HG02852 (cell line): ENCODE data around the gene NAPEPLD.
"Not testable (repeated sequence)": the region's sequence is repeated elsewhere in the genome, so short reads cannot be mapped to it uniquely, and the experiment has no call there.

Source experiments
- ATAC-seq: cut with Tn5 transposase; IDR thresholded peaks from one replicate; pipeline ENCODE4 v1.9.1; 2021; ENCODE audit warnings: mild to moderate bottlenecking, moderate library complexity; ENCODE audit not compliant: unreplicated experiment

The NAPEPLD gene

GRCh38 chr7:103144754-103145153 is 4.1 kb downstream of the NAPEPLD start:
- not testable (repeated sequence) for ATAC-seq

- no peak for ATAC-seq
These were observed 5.0 kb downstream of the NAPEPLD start for GRCh38 chr7:103143868-103144267.

GRCh38 chr7:103142494-103142893 is 6.4 kb downstream of the NAPEPLD start:
- ATAC-seq: no peak

GRCh38 chr7:103141753-103142404 is 7.0 kb downstream of the NAPEPLD start:
- ATAC-seq: no peak

- no peak for ATAC-seq
These were observed 8.2 kb downstream of the NAPEPLD start for GRCh38 chr7:103140685-103141084.

GRCh38 chr7:103140061-103140460 is 8.8 kb downstream of the NAPEPLD start:
- no peak for ATAC-seq

- ATAC-seq: no peak
These were observed 13.9 kb downstream of the NAPEPLD start for GRCh38 chr7:103134836-103135554.

- no peak for ATAC-seq
These were observed 15.8 kb downstream of the NAPEPLD start for GRCh38 chr7:103132995-103133688.

GRCh38 chr7:103130901-103131624 is 17.8 kb downstream of the NAPEPLD start:
- ATAC-seq: no peak

- no peak for ATAC-seq
These were observed 19.0 kb downstream of the NAPEPLD start for GRCh38 chr7:103129702-103130549.

- ATAC-seq: no peak
These were observed 21.9 kb downstream of the NAPEPLD start for GRCh38 chr7:103127006-103127405.

GRCh38 chr7:103124429-103124979 is 24.4 kb downstream of the NAPEPLD start:
- no peak for ATAC-seq

- no peak for ATAC-seq
These were observed 25.4 kb downstream of the NAPEPLD start for GRCh38 chr7:103123529-103123928.

GRCh38 chr7:103121641-103122040 is 27.3 kb downstream of the NAPEPLD start:
- ATAC-seq: no peak

- ATAC-seq: no peak
These were observed 28.5 kb downstream of the NAPEPLD start for GRCh38 chr7:103120362-103120761.

- ATAC-seq: no peak
These were observed 29.1 kb downstream of the NAPEPLD start for GRCh38 chr7:103119791-103120291.

GRCh38 chr7:103117465-103117864 is 31.4 kb downstream of the NAPEPLD start:
- no peak for ATAC-seq

GRCh38 chr7:103116991-103117390 is 31.9 kb downstream of the NAPEPLD start:
- no peak for ATAC-seq

GRCh38 chr7:103116511-103116910 is 32.4 kb downstream of the NAPEPLD start:
- ATAC-seq: no peak

GRCh38 chr7:103115771-103116170 is 33.1 kb downstream of the NAPEPLD start:
- no peak for ATAC-seq
